OCI-LY3 (cell line): ENCODE measurements around the gene LRRC1.

ENCODE experiments used
- H2AFZ ChIP-seq: fragments of 200-600, 300-600 bp; shearing (Covaris generic); 2 replicates; pipeline ENCODE4 v1.6.0; 2014; ENCODE audit warnings: antibody characterized with exemption, low read depth, low read length
- H3K27ac ChIP-seq: fragments of 200-600, 300-600 bp; sonication (generic); 2 replicates; pipeline ENCODE4 v1.5.1; 2014; ENCODE audit warnings: mild to moderate bottlenecking, low read length, moderate library complexity, mixed read lengths
- H3K27me3 ChIP-seq: fragments of 200-600, 300-600 bp; sonication (generic); 2 replicates; pipeline ENCODE4 v1.6.1; 2014; ENCODE audit warnings: low read depth, low read length, mixed read lengths
- H3K36me3 ChIP-seq: fragments of 200-600, 300-600 bp; sonication (generic); replicated peaks from 2 replicates; pipeline ENCODE3; 2014; ENCODE audit warnings: low read depth, low read length, mixed read lengths
- H3K4me1 ChIP-seq: fragments of 300-600, 200-600 bp; sonication (generic); 2 replicates; pipeline ENCODE4 v1.6.1; 2014; ENCODE audit warnings: low read length, mixed read lengths
- H3K4me2 ChIP-seq: fragments of 200-600, 300-600 bp; sonication (generic); 2 replicates; pipeline ENCODE4 v1.6.1; 2014; ENCODE audit warnings: low read length, mixed read lengths
- H3K4me3 ChIP-seq: fragments of 300-600, 200-600 bp; sonication (generic); 2 replicates; pipeline ENCODE4 v1.5.1; 2014; ENCODE audit warnings: antibody characterized with exemption, mild to moderate bottlenecking, low read length, moderate library complexity
- H3K79me2 ChIP-seq: fragments of 300-600, 200-600 bp; shearing (Covaris generic); 2 replicates; pipeline ENCODE4 v1.6.1; 2014; ENCODE audit warnings: mild to moderate bottlenecking, low read length, mixed read lengths
- H3K9ac ChIP-seq: fragments of 300-600, 200-600 bp; shearing (Covaris generic); 2 replicates; pipeline ENCODE4 v1.6.0; 2014; ENCODE audit warnings: mild to moderate bottlenecking, low read length, moderate library complexity
- H3K9me3 ChIP-seq: fragments of 200-600, 300-600 bp; shearing (Covaris generic); 2 replicates; pipeline ENCODE4 v1.6.1; 2014; ENCODE audit warnings: low read length, mixed read lengths; ENCODE audit not compliant: insufficient read depth
- H4K20me1 ChIP-seq: fragments of 200-600, 300-600 bp; sonication (generic); 2 replicates; pipeline ENCODE4 v1.6.1; 2016; ENCODE audit warnings: low read length, mixed read lengths; ENCODE audit not compliant: insufficient read depth
- EZH2phosphoT487 ChIP-seq: fragments of 200-600 bp; shearing (Covaris generic); IDR thresholded peaks from 2 replicates; pipeline ENCODE4 v1.6.1; 2018; ENCODE audit warnings: antibody characterized with exemption, mixed run types, low read depth
- TF ChIP-seq, protein P1 (sequence below): fragments of 200-600, 300-600 bp; sonication (generic); IDR thresholded peaks from 2 replicates; pipeline ENCODE4 v1.5.1; 2014; ENCODE audit warnings: antibody characterized with exemption, low read length, low read depth

Gene LRRC1

DNA sequence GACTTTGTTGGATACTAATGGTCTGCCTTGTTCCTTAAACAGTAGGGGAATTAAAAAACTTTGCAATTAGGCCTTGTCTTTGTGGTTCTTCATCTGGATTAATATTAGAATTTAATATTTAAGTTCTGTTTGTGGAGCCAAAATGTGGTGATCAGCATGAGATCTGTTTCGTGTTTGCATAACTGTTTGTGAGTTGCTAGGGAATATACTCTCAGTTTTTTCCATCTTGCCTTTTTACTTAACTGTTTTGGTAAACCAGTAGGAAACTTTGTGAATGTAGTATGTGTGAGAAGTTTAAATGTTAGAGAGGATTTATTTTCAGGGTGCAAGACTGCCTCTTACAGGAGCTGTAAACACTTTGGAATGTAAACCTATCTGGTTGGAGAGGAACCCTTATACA lies 35.6 kb downstream of the LRRC1 start:
- Histone ChIP-seq H3K4me1 (peaks cover 2% of the 10 kb centered on the region; the same call in 1 of the 2 replicates), H3K79me2 (no peaks in the 10 kb centered on the region), H4K20me1 (no peaks in the 10 kb centered on the region), H2AFZ (no peak overlapping the region), H3K36me3 (no peaks in the 10 kb centered on the region), H3K4me2 (no peak overlapping the region), H3K4me3 (no peak overlapping the region), H3K9me3 (no peaks in the 10 kb centered on the region), H3K9ac (no peak overlapping the region), H3K27me3 (no peaks in the 10 kb centered on the region), H3K27ac (no peak overlapping the region)
- TF ChIP-seq, protein P1, sequence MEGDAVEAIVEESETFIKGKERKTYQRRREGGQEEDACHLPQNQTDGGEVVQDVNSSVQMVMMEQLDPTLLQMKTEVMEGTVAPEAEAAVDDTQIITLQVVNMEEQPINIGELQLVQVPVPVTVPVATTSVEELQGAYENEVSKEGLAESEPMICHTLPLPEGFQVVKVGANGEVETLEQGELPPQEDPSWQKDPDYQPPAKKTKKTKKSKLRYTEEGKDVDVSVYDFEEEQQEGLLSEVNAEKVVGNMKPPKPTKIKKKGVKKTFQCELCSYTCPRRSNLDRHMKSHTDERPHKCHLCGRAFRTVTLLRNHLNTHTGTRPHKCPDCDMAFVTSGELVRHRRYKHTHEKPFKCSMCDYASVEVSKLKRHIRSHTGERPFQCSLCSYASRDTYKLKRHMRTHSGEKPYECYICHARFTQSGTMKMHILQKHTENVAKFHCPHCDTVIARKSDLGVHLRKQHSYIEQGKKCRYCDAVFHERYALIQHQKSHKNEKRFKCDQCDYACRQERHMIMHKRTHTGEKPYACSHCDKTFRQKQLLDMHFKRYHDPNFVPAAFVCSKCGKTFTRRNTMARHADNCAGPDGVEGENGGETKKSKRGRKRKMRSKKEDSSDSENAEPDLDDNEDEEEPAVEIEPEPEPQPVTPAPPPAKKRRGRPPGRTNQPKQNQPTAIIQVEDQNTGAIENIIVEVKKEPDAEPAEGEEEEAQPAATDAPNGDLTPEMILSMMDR = no peak
- no peak for TF ChIP-seq EZH2phosphoT487

DNA sequence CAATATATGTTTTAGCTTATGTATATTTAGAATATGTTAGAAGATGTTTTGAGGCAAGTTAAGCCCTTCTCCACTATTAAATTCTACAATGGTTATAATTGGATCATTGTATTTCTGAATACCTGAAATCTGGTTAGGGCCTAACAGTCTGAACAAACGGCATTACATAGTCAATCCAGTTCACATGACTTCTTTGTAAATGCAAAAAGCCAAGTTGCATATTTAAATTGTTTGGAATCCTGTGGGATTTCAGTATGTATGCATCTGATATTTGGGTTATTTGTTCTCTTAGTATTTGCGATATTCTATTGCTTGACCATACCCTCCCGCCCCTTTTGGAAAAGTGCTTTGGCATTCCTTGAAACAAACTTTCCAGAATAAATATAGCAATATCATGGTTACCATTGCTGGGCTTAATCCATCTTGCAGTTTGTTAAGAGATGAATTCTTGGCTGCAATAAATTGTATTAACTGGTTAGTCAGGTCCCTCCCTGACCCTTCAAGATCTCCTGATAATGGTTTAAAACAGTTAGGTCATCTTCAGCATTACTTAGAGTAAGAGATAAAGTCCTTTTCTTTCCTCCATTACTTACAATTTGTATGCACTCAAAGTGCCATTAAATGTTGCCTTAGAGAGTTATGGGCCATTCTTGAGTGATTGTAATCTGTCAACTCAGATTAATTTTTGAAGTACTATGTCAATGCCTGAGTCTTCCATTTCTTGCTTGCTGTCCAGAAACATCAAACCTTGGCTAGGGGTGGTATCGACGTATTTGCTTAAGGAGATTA lies 36.5 kb downstream of the LRRC1 start:
- H3K27me3 ChIP-seq = no peaks in the 10 kb centered on the region
- no peak overlapping the region for H2AFZ ChIP-seq
- no peak overlapping the region for H3K4me3 ChIP-seq
- H3K9me3 ChIP-seq = no peaks in the 10 kb centered on the region
- TF ChIP-seq, protein P1 = no peak
- TF ChIP-seq EZH2phosphoT487 = no peak
- no peak overlapping the region for H3K4me2 ChIP-seq
- no peak overlapping the region for H3K27ac ChIP-seq
- H3K9ac ChIP-seq = no peak overlapping the region
- no peaks in the 10 kb centered on the region for H3K4me1 ChIP-seq
- H3K79me2 ChIP-seq = no peaks in the 10 kb centered on the region
- H4K20me1 ChIP-seq = no peaks in the 10 kb centered on the region
- no peaks in the 10 kb centered on the region for H3K36me3 ChIP-seq

DNA sequence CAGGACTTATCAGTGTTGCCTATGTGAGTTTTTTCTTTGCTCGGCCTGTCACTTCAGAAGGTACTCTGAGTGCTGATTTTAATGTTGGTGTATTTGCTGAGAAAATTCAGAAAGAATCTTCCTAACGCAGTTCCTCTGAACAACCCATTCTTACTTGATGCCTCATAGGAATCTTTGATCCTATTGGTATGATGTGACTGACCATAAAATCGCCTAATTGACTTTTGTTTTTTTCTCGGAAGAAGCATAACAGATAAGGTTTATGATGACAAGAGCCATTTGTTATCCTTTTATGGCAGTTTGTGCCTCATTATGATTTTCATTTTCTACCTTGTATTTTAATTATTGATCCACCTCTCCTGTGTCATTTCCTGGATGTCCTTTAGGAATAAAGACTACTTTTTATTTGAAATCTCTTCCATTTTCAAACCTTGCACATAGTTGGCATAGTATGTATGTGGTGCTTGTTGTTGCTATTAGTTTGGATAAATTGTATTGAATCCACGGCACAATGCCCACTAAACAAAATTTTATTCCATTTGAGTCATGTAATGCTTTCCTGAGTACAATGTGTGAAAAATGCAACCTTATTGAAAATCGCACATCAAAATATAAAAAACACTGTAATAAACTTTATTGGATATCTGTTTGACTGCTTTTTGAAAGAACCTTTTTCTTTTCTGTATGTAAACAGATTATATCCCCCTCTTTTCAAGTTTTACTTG lies 37.3 kb downstream of the LRRC1 start:
- H3K4me1 ChIP-seq = no peaks in the 10 kb centered on the region

DNA sequence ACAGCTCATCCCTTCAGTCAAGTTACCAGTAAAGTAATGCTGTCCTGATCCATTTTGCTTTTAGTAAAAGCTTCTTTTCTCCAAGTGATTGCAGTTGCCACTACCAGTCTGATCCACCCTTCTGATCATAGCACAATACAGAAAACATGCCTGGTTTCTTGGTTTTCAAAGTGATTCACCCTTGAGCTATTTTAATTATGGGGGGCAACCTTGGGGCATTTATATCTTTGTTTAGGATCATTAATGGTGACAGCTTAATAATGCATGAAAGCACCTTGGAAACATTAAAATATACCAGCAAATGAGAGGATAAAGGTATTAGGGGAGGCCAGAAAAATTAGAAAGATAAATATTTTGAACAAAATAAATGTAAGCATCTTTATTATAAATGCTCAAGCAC lies 38.4 kb downstream of the LRRC1 start:
- H3K9ac ChIP-seq = no peak overlapping the region
- no peaks in the 10 kb centered on the region for H4K20me1 ChIP-seq
- no peaks in the 10 kb centered on the region for H3K9me3 ChIP-seq
- H3K79me2 ChIP-seq = no peaks in the 10 kb centered on the region
- no peak overlapping the region for H3K27ac ChIP-seq
- H3K4me1 ChIP-seq = no peaks in the 10 kb centered on the region
- no peaks in the 10 kb centered on the region for H3K36me3 ChIP-seq
- H3K4me3 ChIP-seq = no peak overlapping the region
- TF ChIP-seq EZH2phosphoT487 = no peak
- TF ChIP-seq, protein P1 = no peak
- H3K27me3 ChIP-seq = no peaks in the 10 kb centered on the region
- H2AFZ ChIP-seq = no peak overlapping the region
- no peak overlapping the region for H3K4me2 ChIP-seq

More for the DNA sequence above, 37.3 kb downstream of the LRRC1 start:
- no peak overlapping the region for H3K27ac ChIP-seq
- H3K9ac ChIP-seq = no peak overlapping the region
- H4K20me1 ChIP-seq = no peaks in the 10 kb centered on the region
- H3K79me2 ChIP-seq = no peaks in the 10 kb centered on the region
- H3K36me3 ChIP-seq = no peaks in the 10 kb centered on the region
- no peak overlapping the region for H3K4me3 ChIP-seq
- no peaks in the 10 kb centered on the region for H3K27me3 ChIP-seq
- H2AFZ ChIP-seq = no peak overlapping the region
- TF ChIP-seq, protein P1 = no peak
- TF ChIP-seq EZH2phosphoT487 = no peak
- H3K9me3 ChIP-seq = no peaks in the 10 kb centered on the region
- H3K4me2 ChIP-seq = no peak overlapping the region
